ENCODE measurements around the gene DDX51. TPM values are rescaled to one million over a fixed set of nuclear protein-coding genes. Genes with fewer than 3 reads are reported as not detected.

Gene DDX51
- total RNA-seq, 1 experiment from 2014 or later, result 26.7 TPM

GRCh38 chr12:132089407-132089910, 54.7 kb downstream of the DDX51 start:
- DNase-seq (no peak), ATAC-seq (no peak)
- no peak overlapping the region for H2AFZ ChIP-seq (ENCODE audit: low read length)
- BruUV-seq (replicated peaks), result no TSS peak
- ChIA-PET POLR2A (ENCODE audit: unreplicated experiment) (no interaction called here), CTCF (no interaction called here)
- intact Hi-C loops (cut with micrococcal nuclease), result no loop called here
- H3F3A ChIP-seq (ENCODE audit: low read length, unreplicated experiment), result no peaks in the 10 kb centered on the region
- no peaks in the 10 kb centered on the region for H3K9me2 ChIP-seq (replicated peaks; ENCODE audit: low read length)
- no peak overlapping the region for H3K4me3 ChIP-seq (ENCODE audit: low read length)
- H3K4me2 ChIP-seq (ENCODE audit: low read length), result no peak overlapping the region
- peaks cover 14% of the 10 kb centered on the region for H3K4me1 ChIP-seq (ENCODE audit: insufficient read depth, low read length)
- TF ChIP-seq CTCF (conservative IDR thresholded peaks at IDR 0.05; ENCODE audit: low read depth, low read length) (no peak), EZH2 (IDR thresholded peaks at IDR 0.05; ENCODE audit: low read length, unreplicated experiment) (no peak), EZH2phosphoT487 (IDR thresholded peaks at IDR 0.05; ENCODE audit: borderline replicate concordance, low read length) (no peak)
- H3K36me3 ChIP-seq (ENCODE audit: low read depth, low read length), result peaks cover 9% of the 10 kb centered on the region; the same call in 1 of the 2 replicates
- H3K27me3 ChIP-seq (ENCODE audit: low read length), result no peaks in the 10 kb centered on the region
- peaks cover 8% of the 10 kb centered on the region; the same call in 1 of the 2 replicates for H4K20me1 ChIP-seq (ENCODE audit: low read length)
- H3K9me3 ChIP-seq (ENCODE audit: low read length), result no peaks in the 10 kb centered on the region
- no peak overlapping the region for H3K9ac ChIP-seq (ENCODE audit: low read length)
- peaks cover 48% of the 10 kb centered on the region for H3K79me2 ChIP-seq (ENCODE audit: low read length)
- no peak overlapping the region for H3K27ac ChIP-seq (ENCODE audit: low read length)

Other genes with a start within 250 kb of the DDX51 start
- gene ULK1, start 249.7 kb downstream of the DDX51 start, total RNA-seq (2014; rRNA removed), result 15.7 and 29.5 TPM in 2 replicates
- gene PUS1, start 215.0 kb downstream of the DDX51 start, total RNA-seq (2014; rRNA removed), result 74.0 TPM in 2 replicates
- 20.2 and 30.5 TPM in 2 replicates for gene EP400, start 194.4 kb downstream of the DDX51 start, total RNA-seq (2014; rRNA removed)
- 44.4 and 48.3 TPM in 2 replicates for gene NOC4L, start 138 bp upstream of the DDX51 start, total RNA-seq (2014; rRNA removed)
- 0.44 TPM in 1 of 2 replicates, not detected in the other for gene GALNT9, start 185.3 kb upstream of the DDX51 start, total RNA-seq (2014; rRNA removed)

Data from PC-3 (cell line).